AG04449 (cell line): Measurements from ENCODE around the gene MBD3L1.

Experiments used
- CTCF ChIA-PET: fragments of 350-600 bp; formaldehyde crosslinking; extraction: SDS; loops from one replicate; lab custom pipeline; 2021; ENCODE audit warnings: antibody characterized with exemption; lab: Yijun Ruan, JAX
- POLR2A ChIA-PET: fragments of 400-600, 350-600 bp; formaldehyde crosslinking; extraction: SDS; loops from one replicate; lab custom pipeline; 2020; ENCODE audit warnings: antibody characterized with exemption, inconsistent platforms; lab: Yijun Ruan, JAX
- DNase-seq: peaks from one replicate; pipeline ENCODE4 v3.0.0-alpha.2; 2010; ENCODE audit warnings: low read depth, low spot score
- H3K4me3 ChIP-seq: 2 replicates; pipeline ENCODE4 v1.5.1; 2011; ENCODE audit warnings: low read depth, mild to moderate bottlenecking, control low read depth, low read length
- TF ChIP-seq, protein P1 (sequence below): IDR thresholded peaks from one replicate; pipeline ENCODE4 v1.5.1; 2011; ENCODE audit warnings: mild to moderate bottlenecking, moderate library complexity, low read length, control low read depth, inconsistent platforms; ENCODE audit not compliant: insufficient read depth; ENCODE audit errors: missing control alignments

The MBD3L1 gene

DNA sequence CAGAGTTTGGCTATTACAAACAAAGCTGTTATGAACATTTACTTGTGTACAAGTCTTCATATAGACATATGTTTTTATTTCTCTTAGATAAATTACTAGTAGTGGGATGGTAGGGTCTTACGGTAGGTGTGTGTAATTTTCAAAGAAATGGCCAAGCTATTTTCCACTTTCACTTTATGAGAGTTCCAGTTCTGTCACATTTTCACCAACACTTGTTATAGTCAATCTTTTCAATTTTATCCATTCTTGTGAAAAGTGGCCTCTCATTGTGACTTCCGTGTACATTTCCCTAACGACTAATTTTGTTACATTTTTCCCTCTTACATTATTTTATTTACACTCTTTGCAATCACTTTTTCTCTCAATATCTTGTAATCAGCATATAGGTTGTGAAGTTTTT, 18.3 kb downstream of the MBD3L1 start:
- DNase-seq = no peak
- POLR2A ChIA-PET = no interaction called here
- CTCF ChIA-PET = no interaction called here

DNA sequence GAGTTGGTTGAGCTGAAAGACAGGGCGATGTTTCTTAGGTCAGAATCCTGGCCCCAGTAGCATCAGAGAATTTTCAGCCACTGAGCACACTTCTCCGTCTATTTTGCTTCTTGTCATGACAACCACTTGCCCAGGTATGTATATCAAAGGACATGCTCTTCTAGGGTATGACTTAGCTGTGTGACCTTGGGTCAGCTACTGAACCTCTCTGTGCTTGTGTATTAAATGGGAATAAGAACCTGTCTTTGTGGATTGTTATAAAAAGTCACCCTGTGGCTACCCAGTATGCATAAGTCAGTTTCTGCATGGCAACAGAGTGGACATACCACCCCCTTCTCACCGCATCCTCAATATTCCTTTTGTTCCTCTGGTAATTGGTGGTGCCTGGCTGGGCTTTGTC, 26.1 kb downstream of the MBD3L1 start:
- CTCF ChIA-PET = no interaction called here

More for the DNA sequence above, 18.3 kb downstream of the MBD3L1 start:
- H3K4me3 ChIP-seq = no peak overlapping the region
- TF ChIP-seq, protein P1, sequence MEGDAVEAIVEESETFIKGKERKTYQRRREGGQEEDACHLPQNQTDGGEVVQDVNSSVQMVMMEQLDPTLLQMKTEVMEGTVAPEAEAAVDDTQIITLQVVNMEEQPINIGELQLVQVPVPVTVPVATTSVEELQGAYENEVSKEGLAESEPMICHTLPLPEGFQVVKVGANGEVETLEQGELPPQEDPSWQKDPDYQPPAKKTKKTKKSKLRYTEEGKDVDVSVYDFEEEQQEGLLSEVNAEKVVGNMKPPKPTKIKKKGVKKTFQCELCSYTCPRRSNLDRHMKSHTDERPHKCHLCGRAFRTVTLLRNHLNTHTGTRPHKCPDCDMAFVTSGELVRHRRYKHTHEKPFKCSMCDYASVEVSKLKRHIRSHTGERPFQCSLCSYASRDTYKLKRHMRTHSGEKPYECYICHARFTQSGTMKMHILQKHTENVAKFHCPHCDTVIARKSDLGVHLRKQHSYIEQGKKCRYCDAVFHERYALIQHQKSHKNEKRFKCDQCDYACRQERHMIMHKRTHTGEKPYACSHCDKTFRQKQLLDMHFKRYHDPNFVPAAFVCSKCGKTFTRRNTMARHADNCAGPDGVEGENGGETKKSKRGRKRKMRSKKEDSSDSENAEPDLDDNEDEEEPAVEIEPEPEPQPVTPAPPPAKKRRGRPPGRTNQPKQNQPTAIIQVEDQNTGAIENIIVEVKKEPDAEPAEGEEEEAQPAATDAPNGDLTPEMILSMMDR = no peak

DNA sequence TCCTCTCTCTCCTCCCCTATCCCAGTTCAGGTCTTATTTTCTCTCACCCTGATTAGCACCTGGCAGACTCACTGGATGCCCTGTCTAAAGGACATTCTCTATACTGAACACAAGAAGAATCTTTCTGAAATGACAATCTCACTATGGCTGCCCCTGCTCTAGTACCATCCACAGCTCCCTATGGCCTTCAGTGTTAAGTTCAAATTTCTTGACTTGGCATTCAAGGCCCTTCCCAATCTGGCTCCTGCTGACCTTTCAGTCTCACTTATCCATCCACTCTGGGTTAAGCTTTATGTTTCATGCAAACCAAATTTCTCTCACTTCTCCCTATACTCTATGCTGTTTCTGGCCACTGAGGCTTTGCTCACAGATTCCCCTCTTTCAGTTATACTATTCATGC, 34.2 kb downstream of the MBD3L1 start:
- DNase-seq = no peak
- CTCF ChIA-PET = no interaction called here
- TF ChIP-seq, protein P1 = no peak
- POLR2A ChIA-PET = no interaction called here
- H3K4me3 ChIP-seq = no peak overlapping the region

More for the DNA sequence above, 26.1 kb downstream of the MBD3L1 start:
- POLR2A ChIA-PET = no interaction called here
- TF ChIP-seq, protein P1 = no peak
- DNase-seq = no peak
- H3K4me3 ChIP-seq = no peak overlapping the region

DNA sequence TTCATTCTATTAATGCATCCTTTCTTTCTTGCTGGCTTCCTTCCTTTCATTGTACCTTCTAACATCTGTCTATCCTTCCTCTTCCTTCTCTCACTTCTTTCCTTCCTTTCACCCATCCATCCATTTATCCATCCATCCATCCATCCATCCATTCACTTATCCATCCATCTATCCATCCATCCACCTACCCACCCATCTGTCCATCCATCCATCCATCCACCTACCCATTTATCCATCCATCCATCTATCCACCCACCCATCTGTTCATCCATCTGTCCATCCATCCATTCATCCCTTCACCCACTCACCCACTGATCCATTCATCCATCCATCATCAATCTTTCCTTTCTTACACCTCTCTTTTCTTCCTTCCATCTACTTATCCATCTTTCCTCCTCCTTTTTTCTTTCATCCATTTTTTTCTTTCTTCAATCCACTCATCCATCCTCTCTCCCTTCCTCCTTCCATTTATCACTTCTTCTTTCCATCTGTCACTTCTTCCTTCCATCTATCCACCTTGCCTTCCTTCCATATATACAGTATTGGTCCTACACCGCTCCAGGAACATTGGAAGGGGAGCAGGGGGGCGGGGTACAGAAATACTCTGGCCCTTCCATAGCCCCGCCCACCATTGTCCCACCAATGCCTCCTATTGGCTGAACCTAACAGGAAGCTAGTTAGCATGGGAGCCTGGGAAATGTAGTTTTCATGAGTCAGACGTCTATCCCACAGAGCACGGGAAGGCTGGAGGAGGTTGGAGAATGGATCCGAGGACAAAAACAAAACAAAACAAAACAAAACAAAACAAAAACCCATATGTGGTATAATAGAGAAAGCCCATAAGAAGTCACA, 45.9 kb downstream of the MBD3L1 start:
- POLR2A ChIA-PET = no interaction called here

DNA sequence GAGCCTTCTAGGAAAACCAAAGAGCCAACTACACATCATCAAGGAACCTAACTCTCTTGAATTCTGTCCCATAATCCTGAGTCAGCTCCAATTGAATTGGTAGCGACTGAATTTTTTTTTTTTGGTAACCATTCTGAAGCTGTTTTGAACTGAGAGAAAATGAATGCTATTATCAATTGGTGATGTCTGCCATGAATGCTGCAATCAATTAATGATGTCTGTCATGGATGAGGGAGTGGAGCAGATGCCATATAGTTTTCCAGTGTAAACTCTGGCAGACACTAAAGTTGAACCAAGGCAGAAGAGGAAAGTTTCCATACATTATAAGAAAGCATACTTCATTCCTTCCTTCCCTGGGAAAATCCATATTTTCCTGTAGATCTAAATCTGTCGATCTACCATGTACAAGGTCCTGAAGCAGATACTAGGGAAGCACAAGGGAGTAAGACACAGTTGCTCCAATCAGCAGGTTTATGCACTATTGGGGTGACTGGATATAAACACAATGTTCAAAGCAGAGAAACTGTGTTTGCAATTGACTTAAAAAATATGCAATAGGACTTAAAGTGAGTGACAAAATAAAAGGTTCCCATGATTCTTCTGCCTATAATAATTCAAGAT, 48.8 kb downstream of the MBD3L1 start:
- no peak for DNase-seq
- TF ChIP-seq, protein P1 = no peak
- POLR2A ChIA-PET = no interaction called here

More for the DNA sequence above, 45.9 kb downstream of the MBD3L1 start:
- H3K4me3 ChIP-seq = no peak overlapping the region
- CTCF ChIA-PET = no interaction called here
- TF ChIP-seq, protein P1 = no peak
- no peak for DNase-seq

DNA sequence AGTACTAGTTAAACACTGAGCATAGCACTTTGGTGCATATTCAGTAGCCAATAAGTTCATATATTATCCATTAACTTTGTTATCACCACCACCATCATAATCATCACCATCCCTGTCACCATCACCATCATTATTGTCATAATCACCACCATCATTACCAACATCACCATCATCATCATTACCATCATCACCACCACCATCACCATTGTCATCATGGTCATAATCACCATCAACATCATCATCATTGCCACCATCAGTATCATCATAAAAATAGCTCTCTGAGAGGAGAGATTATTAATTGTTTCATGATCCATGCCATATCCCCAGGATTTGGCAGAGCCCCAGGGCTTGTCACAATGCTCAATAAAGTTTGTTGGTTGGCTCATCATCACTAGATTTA, 49.3 kb downstream of the MBD3L1 start:
- H3K4me3 ChIP-seq = no peak overlapping the region
- ChIA-PET CTCF (no interaction called here), POLR2A (no interaction called here)
- TF ChIP-seq, protein P1 = no peak
- no peak for DNase-seq

More for the DNA sequence above, 48.8 kb downstream of the MBD3L1 start:
- no peak overlapping the region for H3K4me3 ChIP-seq
- CTCF ChIA-PET = no interaction called here
